ENCODE data around the gene DPPA5. TPM values are rescaled to one million over a fixed set of nuclear protein-coding genes. Genes with fewer than 3 reads are reported as not detected.

The DPPA5 gene
- total and polyA plus RNA-seq, 2 experiments from 2014 or later = 3.0 to 12.9 TPM

- peak overlapping the region; percentile 88 for H3K4me2 ChIP-seq
Observed at GRCh38 chr6:73309785-73310502, 44.1 kb downstream of the DPPA5 start.

GRCh38 chr6:73309535-73309784 lies 44.6 kb downstream of the DPPA5 start:
- peak overlapping the region; percentile 88 for H3K4me2 ChIP-seq
- peaks cover 25% of the 10 kb centered on the region for H3K27me3 Mint-ChIP-seq (ENCODE audit: insufficient read depth, low read depth, poor library complexity)
- peaks cover 30% of the 10 kb centered on the region for H3K27me3 ChIP-seq (ENCODE audit: insufficient read depth)
- H2AFZ ChIP-seq = peak overlapping the region; percentile 96
- H3K36me3 ChIP-seq (ENCODE audit: insufficient read depth) = no peaks in the 10 kb centered on the region
- H3K9me2 ChIP-seq (ENCODE audit: insufficient read depth) = no peaks in the 10 kb centered on the region
- H3K9me3 Mint-ChIP-seq = peaks cover 15% of the 10 kb centered on the region; the same call in 2 of the 3 replicates
- H3K36me3 Mint-ChIP-seq (ENCODE audit: low read depth) = peaks cover 23% of the 10 kb centered on the region
- H3K4me1 Mint-ChIP-seq = peaks cover 7% of the 10 kb centered on the region
- H4K20me1 ChIP-seq (replicated peaks; ENCODE audit: insufficient read depth) = peaks cover 4% of the 10 kb centered on the region; the same call in 1 of the 2 replicates
- H3K4me3 ChIP-seq = peak overlapping the region; percentile 75
- ATAC-seq (peak; percentile 66), DNase-seq (ENCODE audit: low spot score) (no peak)
- H3K27ac Mint-ChIP-seq = 0 out of 2 replicates have a peak overlapping the region, but pooled peaks have one; percentile 85
- peaks cover 19% of the 10 kb centered on the region for H3K79me2 ChIP-seq (replicated peaks; ENCODE audit: insufficient read depth)
- H3F3A ChIP-seq (replicated peaks; ENCODE audit: low read depth) = 0 out of 2 replicates have a peak, but pooled peaks cover 3% of the 10 kb centered on the region
- H3K27ac ChIP-seq (ENCODE audit: low read depth) = no peak overlapping the region
- peak overlapping the region; percentile 96 for H3K4me3 Mint-ChIP-seq
- H3K4me1 ChIP-seq (ENCODE audit: insufficient read depth) = peaks cover 6% of the 10 kb centered on the region; the same call in 1 of the 2 replicates
- TF ChIP-seq CREB1 (CRISPR knock-in tag; IDR thresholded peaks at IDR 0.05; ENCODE audit: low read depth) (no peak), JUNB (IDR thresholded peaks at IDR 0.05; ENCODE audit: unreplicated experiment) (no peak), STAT1 (IDR thresholded peaks at IDR 0.05; ENCODE audit: unreplicated experiment) (no peak), EZH2 (IDR thresholded peaks at IDR 0.05; ENCODE audit: low read depth, unreplicated experiment) (no peak), POLR2AphosphoS5 (IDR thresholded peaks at IDR 0.05; ENCODE audit: low read depth) (no peak), ZNF462 (CRISPR knock-in tag; IDR thresholded peaks at IDR 0.05) (no peak), NANOG (IDR thresholded peaks at IDR 0.05; ENCODE audit: borderline replicate concordance) (no peak)
- TF ChIP-seq, protein P1, sequence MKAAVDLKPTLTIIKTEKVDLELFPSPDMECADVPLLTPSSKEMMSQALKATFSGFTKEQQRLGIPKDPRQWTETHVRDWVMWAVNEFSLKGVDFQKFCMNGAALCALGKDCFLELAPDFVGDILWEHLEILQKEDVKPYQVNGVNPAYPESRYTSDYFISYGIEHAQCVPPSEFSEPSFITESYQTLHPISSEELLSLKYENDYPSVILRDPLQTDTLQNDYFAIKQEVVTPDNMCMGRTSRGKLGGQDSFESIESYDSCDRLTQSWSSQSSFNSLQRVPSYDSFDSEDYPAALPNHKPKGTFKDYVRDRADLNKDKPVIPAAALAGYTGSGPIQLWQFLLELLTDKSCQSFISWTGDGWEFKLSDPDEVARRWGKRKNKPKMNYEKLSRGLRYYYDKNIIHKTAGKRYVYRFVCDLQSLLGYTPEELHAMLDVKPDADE (IDR thresholded peaks at IDR 0.05) = no peak

More at GRCh38 chr6:73309785-73310502, 44.1 kb downstream of the DPPA5 start:
- Mint-ChIP-seq H3K4me3 (peak overlapping the region; percentile 96), H3K27me3 (ENCODE audit: insufficient read depth, low read depth, poor library complexity) (peaks cover 30% of the 10 kb centered on the region), H3K27ac (no peak overlapping the region), H3K9me3 (peaks cover 15% of the 10 kb centered on the region; the same call in 2 of the 3 replicates), H3K4me1 (peaks cover 7% of the 10 kb centered on the region), H3K36me3 (ENCODE audit: low read depth) (peaks cover 23% of the 10 kb centered on the region)
- Histone ChIP-seq H3K27ac (ENCODE audit: low read depth) (no peak overlapping the region), H3K4me3 (peak overlapping the region; percentile 75), H3K4me1 (ENCODE audit: insufficient read depth) (peaks cover 6% of the 10 kb centered on the region; the same call in 1 of the 2 replicates), H2AFZ (peak overlapping the region; percentile 96), H3K79me2 (replicated peaks; ENCODE audit: insufficient read depth) (peaks cover 19% of the 10 kb centered on the region), H3F3A (replicated peaks; ENCODE audit: low read depth) (0 out of 2 replicates have a peak, but pooled peaks cover 3% of the 10 kb centered on the region), H4K20me1 (replicated peaks; ENCODE audit: insufficient read depth) (peaks cover 4% of the 10 kb centered on the region; the same call in 1 of the 2 replicates), H3K36me3 (ENCODE audit: insufficient read depth) (no peaks in the 10 kb centered on the region), H3K9me2 (ENCODE audit: insufficient read depth) (no peaks in the 10 kb centered on the region), H3K27me3 (ENCODE audit: insufficient read depth) (peaks cover 35% of the 10 kb centered on the region)
- peak; percentile 79 for ATAC-seq
- peak; percentile 69 for DNase-seq (ENCODE audit: low spot score)
- TF ChIP-seq POLR2AphosphoS5 (IDR thresholded peaks at IDR 0.05; ENCODE audit: low read depth) (peak; percentile 78), ZNF331 (CRISPR knock-in tag; IDR thresholded peaks at IDR 0.05; ENCODE audit: low read depth) (no peak), CTCF (conservative IDR thresholded peaks at IDR 0.05; ENCODE audit: low read depth in 2 of 2) (peak; percentile 72 to 75)
